HEK293 (cell line): ENCODE results near the gene PARD3B.

Experiments used
- CTCF ChIA-PET: fragments of 350-600 bp; formaldehyde crosslinking; extraction: SDS; loops from one replicate; lab custom pipeline; 2021; ENCODE audit warnings: antibody characterized with exemption; lab: Yijun Ruan, JAX
- POLR2A ChIA-PET: fragments of 300-600 bp; formaldehyde crosslinking; extraction: SDS; loops from one replicate; lab custom pipeline; 2020; ENCODE audit warnings: antibody characterized with exemption, inconsistent platforms; lab: Yijun Ruan, JAX
- H3K27ac ChIP-seq: fragments of 200-500 bp; sonication (Bioruptor generic); 2 replicates; pipeline ENCODE4 v1.5.1; 2014; ENCODE audit warnings: low read depth, low read length, control low read depth, inconsistent platforms; ENCODE audit errors: extremely low read depth
- H3K36me3 ChIP-seq, 2 experiments: fragments of 200-500 bp in 1 of 2; sonication (Bioruptor generic) in 1 of 2; 1 replicate in 1 of 2; 2 replicates in 1 of 2; pipeline ENCODE4 v1.5.1; 2014 to 2017; ENCODE audit warnings: inconsistent platforms in 2 of 2, low read length in 2 of 2; ENCODE audit not compliant: control insufficient read depth in 2 of 2, insufficient read depth in 1 of 2
- H3K4me1 ChIP-seq: fragments of 200-500 bp; sonication (Bioruptor generic); 2 replicates; pipeline ENCODE4 v1.5.1; 2014; ENCODE audit warnings: mild to moderate bottlenecking, low read length, inconsistent platforms; ENCODE audit not compliant: control insufficient read depth, insufficient read depth
- H3K4me3 ChIP-seq: 2 replicates; pipeline ENCODE4 v1.5.1; 2011; ENCODE audit warnings: low read depth, mild to moderate bottlenecking, control low read depth, low read length, moderate library complexity
- H3K9me3 ChIP-seq: fragments of 200-500 bp; sonication (Bioruptor generic); 2 replicates; pipeline ENCODE4 v1.5.1; 2014; ENCODE audit warnings: low read depth, low read length, inconsistent platforms; ENCODE audit not compliant: control insufficient read depth, insufficient read depth
- HOXD13 ChIP-seq: sonication (generic); formaldehyde crosslinking; IDR thresholded peaks from 2 replicates; pipeline ENCODE4 v1.8.0; 2022; ENCODE audit warnings: missing genetic modification reagents, borderline replicate concordance
- KLF16 ChIP-seq: fragments of 450-650 bp; formaldehyde crosslinking; IDR thresholded peaks from 2 replicates; pipeline ENCODE4 v1.5.1; 2017; ENCODE audit warnings: missing biosample characterization, missing genetic modification characterization
- PRDM10 ChIP-seq: fragments of 450-650 bp; formaldehyde crosslinking; IDR thresholded peaks from 2 replicates; pipeline ENCODE4 v1.5.1; 2016; ENCODE audit warnings: missing biosample characterization, missing genetic modification characterization
- RBAK ChIP-seq: fragments of 450-650 bp; formaldehyde crosslinking; IDR thresholded peaks from 2 replicates; pipeline ENCODE4 v1.5.1; 2016; ENCODE audit warnings: missing biosample characterization, missing genetic modification characterization
- ZNF138 ChIP-seq: fragments of 450-650 bp; formaldehyde crosslinking; IDR thresholded peaks from 2 replicates; pipeline ENCODE4 v1.5.1; 2016; ENCODE audit warnings: missing biosample characterization, missing genetic modification characterization, borderline replicate concordance
- ZNF16 ChIP-seq: fragments of 450-650 bp; formaldehyde crosslinking; IDR thresholded peaks from 2 replicates; pipeline ENCODE4 v1.5.1; 2016; ENCODE audit warnings: low read depth, missing biosample characterization, missing genetic modification characterization
- ZNF37A ChIP-seq: fragments of 450-650 bp; IDR thresholded peaks from 2 replicates; pipeline ENCODE4 v1.5.1; 2018; ENCODE audit warnings: missing biosample characterization, missing genetic modification characterization
- ZNF426 ChIP-seq: fragments of 450-650 bp; formaldehyde crosslinking; IDR thresholded peaks from 2 replicates; pipeline ENCODE4 v1.5.1; 2017; ENCODE audit warnings: missing biosample characterization, missing genetic modification characterization, mild to moderate bottlenecking, inconsistent platforms, moderate library complexity
- ZNF433 ChIP-seq: fragments of 450-650 bp; formaldehyde crosslinking; IDR thresholded peaks from 2 replicates; pipeline ENCODE4 v1.5.1; 2016; ENCODE audit warnings: missing biosample characterization, missing genetic modification characterization, low read depth
- ZNF48 ChIP-seq: fragments of 450-650 bp; formaldehyde crosslinking; IDR thresholded peaks from 2 replicates; pipeline ENCODE4 v1.5.1; 2016; ENCODE audit warnings: missing biosample characterization, missing genetic modification characterization
- ZNF488 ChIP-seq: fragments of 450-650 bp; formaldehyde crosslinking; IDR thresholded peaks from 2 replicates; pipeline ENCODE4 v1.5.1; 2016; ENCODE audit warnings: missing biosample characterization, missing genetic modification characterization
- ZNF555 ChIP-seq: fragments of 450-650 bp; formaldehyde crosslinking; conservative IDR thresholded peaks from 2 replicates; pipeline ENCODE4 v1.5.1; 2017; ENCODE audit warnings: missing biosample characterization, mild to moderate bottlenecking, missing genetic modification characterization, inconsistent platforms
- ZNF677 ChIP-seq: fragments of 450-650 bp; IDR thresholded peaks from 2 replicates; pipeline ENCODE4 v1.5.0; 2018; ENCODE audit warnings: missing biosample characterization, mild to moderate bottlenecking, missing genetic modification characterization, moderate library complexity
- TF ChIP-seq, protein P1 (sequence below): fragments of 450-650 bp; formaldehyde crosslinking; IDR thresholded peaks from 2 replicates; pipeline ENCODE4 v1.5.1; 2016; ENCODE audit warnings: missing biosample characterization, missing genetic modification characterization
- TF ChIP-seq, protein P2 (sequence below): fragments of 450-650 bp; formaldehyde crosslinking; IDR thresholded peaks from 2 replicates; pipeline ENCODE4 v1.5.1; 2016; ENCODE audit warnings: missing biosample characterization, missing genetic modification characterization
- TF ChIP-seq, protein P3 (sequence below): fragments of 450-650 bp; formaldehyde crosslinking; IDR thresholded peaks from 2 replicates; pipeline ENCODE4 v1.5.1; 2016; ENCODE audit warnings: missing biosample characterization, missing genetic modification characterization
- TF ChIP-seq, protein P4 (sequence below): fragments of 450-650 bp; formaldehyde crosslinking; IDR thresholded peaks from 2 replicates; pipeline ENCODE4 v1.5.1; 2017; ENCODE audit warnings: missing biosample characterization, missing genetic modification characterization
- TF ChIP-seq, protein P5 (sequence below): fragments of 450-650 bp; formaldehyde crosslinking; IDR thresholded peaks from 2 replicates; pipeline ENCODE4 v1.5.0; 2017; ENCODE audit warnings: missing biosample characterization, missing genetic modification characterization, borderline replicate concordance

PARD3B gene

DNA sequence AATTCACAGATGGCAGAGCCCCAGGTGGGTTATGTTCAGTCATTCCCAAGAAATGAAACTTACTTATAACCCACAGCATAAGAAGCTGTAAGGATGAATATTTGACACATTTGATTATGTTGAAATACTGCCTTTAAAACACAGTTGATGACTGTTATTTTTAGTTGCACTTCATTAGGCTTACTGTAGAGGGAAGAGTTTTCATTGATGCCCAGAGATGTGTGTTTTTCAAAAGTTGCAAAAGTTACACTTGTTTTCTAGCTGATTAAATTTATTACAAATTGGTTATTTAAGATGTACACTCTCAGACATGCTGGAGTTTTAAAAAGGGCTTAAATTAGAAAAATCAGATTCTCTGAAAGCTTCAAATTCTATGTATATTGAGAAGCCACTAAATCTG, 506.1 kb downstream of the PARD3B start:
- TF ChIP-seq RBAK (tag by site-specific recombination) (no peak), ZNF677 (tag by site-specific recombination) (no peak), ZNF555 (tag by site-specific recombination) (no peak), KLF16 (tag by site-specific recombination) (no peak), ZNF48 (no peak), ZNF138 (tag by site-specific recombination) (no peak), ZNF37A (tag by site-specific recombination) (no peak)
- TF ChIP-seq, protein P1, sequence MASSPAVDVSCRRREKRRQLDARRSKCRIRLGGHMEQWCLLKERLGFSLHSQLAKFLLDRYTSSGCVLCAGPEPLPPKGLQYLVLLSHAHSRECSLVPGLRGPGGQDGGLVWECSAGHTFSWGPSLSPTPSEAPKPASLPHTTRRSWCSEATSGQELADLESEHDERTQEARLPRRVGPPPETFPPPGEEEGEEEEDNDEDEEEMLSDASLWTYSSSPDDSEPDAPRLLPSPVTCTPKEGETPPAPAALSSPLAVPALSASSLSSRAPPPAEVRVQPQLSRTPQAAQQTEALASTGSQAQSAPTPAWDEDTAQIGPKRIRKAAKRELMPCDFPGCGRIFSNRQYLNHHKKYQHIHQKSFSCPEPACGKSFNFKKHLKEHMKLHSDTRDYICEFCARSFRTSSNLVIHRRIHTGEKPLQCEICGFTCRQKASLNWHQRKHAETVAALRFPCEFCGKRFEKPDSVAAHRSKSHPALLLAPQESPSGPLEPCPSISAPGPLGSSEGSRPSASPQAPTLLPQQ (tag by site-specific recombination): no peak
- TF ChIP-seq, protein P2, sequence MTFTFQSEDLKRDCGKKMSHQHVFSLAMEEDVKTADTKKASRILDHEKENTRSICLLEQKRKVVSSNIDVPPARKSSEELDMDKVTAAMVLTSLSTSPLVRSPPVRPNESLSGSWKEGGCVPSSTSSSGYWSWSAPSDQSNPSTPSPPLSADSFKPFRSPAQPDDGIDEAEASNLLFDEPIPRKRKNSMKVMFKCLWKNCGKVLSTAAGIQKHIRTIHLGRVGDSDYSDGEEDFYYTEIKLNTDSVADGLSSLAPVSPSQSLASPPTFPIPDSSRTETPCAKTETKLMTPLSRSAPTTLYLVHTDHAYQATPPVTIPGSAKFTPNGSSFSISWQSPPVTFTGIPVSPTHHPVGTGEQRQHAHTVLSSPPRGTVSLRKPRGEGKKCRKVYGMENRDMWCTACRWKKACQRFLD (tag by site-specific recombination): no peak
- ChIA-PET POLR2A (no interaction called here), CTCF (interaction anchor here (0.6 to 1.3 kb wide), 2 partner anchors 13 to 775 kb away, joined by 3 to 4 read pairs; no protein-coding TSS in a partner anchor)
- Histone ChIP-seq H3K4me3 (no peak overlapping the region), H3K27ac (no peak overlapping the region), H3K4me1 (peaks cover 16% of the 10 kb centered on the region), H3K36me3 (no peaks in the 10 kb centered on the region), H3K9me3 (no peaks in the 10 kb centered on the region)

DNA sequence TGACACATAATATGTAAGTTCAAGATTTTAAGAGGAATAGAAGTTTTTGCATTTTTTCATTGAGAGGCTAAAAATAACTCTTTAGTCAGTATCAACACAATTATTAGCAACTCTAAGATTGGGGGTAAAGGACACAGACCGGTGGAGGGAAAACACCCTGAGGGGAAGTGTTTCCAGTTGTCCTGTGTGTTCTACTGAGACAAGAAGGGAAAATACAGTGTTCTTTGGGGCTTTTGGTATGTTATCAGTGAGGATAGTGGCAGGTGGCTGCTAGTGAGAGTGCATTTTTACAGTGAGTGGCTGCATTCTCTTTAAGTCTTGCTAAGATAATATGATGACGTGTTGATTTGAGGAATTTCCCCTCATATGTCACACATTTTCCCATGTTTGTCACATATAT, 507.5 kb downstream of the PARD3B start:
- H3K36me3 ChIP-seq: no peaks in the 10 kb centered on the region
- POLR2A ChIA-PET: no interaction called here
- H3K4me3 ChIP-seq: no peak overlapping the region
- no peak overlapping the region for H3K27ac ChIP-seq
- H3K4me1 ChIP-seq: peaks cover 16% of the 10 kb centered on the region
- TF ChIP-seq, protein P3, sequence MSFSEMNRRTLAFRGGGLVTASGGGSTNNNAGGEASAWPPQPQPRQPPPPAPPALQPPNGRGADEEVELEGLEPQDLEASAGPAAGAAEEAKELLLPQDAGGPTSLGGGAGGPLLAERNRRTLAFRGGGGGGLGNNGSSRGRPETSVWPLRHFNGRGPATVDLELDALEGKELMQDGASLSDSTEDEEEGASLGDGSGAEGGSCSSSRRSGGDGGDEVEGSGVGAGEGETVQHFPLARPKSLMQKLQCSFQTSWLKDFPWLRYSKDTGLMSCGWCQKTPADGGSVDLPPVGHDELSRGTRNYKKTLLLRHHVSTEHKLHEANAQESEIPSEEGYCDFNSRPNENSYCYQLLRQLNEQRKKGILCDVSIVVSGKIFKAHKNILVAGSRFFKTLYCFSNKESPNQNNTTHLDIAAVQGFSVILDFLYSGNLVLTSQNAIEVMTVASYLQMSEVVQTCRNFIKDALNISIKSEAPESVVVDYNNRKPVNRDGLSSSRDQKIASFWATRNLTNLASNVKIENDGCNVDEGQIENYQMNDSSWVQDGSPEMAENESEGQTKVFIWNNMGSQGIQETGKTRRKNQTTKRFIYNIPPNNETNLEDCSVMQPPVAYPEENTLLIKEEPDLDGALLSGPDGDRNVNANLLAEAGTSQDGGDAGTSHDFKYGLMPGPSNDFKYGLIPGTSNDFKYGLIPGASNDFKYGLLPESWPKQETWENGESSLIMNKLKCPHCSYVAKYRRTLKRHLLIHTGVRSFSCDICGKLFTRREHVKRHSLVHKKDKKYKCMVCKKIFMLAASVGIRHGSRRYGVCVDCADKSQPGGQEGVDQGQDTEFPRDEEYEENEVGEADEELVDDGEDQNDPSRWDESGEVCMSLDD: no peak
- TF ChIP-seq PRDM10 (tag by site-specific recombination): no peak
- no peak for TF ChIP-seq ZNF426
- no peak for TF ChIP-seq ZNF433
- no peak for TF ChIP-seq HOXD13 (CRISPR knock-in tag)
- no peak for TF ChIP-seq ZNF16 (tag by site-specific recombination)
- TF ChIP-seq, protein P4, sequence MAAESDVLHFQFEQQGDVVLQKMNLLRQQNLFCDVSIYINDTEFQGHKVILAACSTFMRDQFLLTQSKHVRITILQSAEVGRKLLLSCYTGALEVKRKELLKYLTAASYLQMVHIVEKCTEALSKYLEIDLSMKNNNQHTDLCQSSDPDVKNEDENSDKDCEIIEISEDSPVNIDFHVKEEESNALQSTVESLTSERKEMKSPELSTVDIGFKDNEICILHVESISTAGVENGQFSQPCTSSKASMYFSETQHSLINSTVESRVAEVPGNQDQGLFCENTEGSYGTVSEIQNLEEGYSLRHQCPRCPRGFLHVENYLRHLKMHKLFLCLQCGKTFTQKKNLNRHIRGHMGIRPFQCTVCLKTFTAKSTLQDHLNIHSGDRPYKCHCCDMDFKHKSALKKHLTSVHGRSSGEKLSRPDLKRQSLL (tag by site-specific recombination): no peak
- TF ChIP-seq, protein P5, sequence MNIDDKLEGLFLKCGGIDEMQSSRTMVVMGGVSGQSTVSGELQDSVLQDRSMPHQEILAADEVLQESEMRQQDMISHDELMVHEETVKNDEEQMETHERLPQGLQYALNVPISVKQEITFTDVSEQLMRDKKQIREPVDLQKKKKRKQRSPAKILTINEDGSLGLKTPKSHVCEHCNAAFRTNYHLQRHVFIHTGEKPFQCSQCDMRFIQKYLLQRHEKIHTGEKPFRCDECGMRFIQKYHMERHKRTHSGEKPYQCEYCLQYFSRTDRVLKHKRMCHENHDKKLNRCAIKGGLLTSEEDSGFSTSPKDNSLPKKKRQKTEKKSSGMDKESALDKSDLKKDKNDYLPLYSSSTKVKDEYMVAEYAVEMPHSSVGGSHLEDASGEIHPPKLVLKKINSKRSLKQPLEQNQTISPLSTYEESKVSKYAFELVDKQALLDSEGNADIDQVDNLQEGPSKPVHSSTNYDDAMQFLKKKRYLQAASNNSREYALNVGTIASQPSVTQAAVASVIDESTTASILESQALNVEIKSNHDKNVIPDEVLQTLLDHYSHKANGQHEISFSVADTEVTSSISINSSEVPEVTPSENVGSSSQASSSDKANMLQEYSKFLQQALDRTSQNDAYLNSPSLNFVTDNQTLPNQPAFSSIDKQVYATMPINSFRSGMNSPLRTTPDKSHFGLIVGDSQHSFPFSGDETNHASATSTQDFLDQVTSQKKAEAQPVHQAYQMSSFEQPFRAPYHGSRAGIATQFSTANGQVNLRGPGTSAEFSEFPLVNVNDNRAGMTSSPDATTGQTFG (tag by site-specific recombination): no peak
- no peak for TF ChIP-seq ZNF488 (tag by site-specific recombination)
- CTCF ChIA-PET: no interaction called here
- H3K9me3 ChIP-seq: no peaks in the 10 kb centered on the region
